GM11168 (cell line): Measurements from ENCODE around the gene CARF.

Experiments used
- in situ Hi-C: fragments of 300-500 bp; cut with MboI; formaldehyde crosslinking; loops from one replicate; pipeline ENCODE4 v1.12.0; 2022; ENCODE audit warnings: low sequenced_read_pairs; ENCODE audit not compliant: unreplicated experiment

The CARF gene

DNA sequence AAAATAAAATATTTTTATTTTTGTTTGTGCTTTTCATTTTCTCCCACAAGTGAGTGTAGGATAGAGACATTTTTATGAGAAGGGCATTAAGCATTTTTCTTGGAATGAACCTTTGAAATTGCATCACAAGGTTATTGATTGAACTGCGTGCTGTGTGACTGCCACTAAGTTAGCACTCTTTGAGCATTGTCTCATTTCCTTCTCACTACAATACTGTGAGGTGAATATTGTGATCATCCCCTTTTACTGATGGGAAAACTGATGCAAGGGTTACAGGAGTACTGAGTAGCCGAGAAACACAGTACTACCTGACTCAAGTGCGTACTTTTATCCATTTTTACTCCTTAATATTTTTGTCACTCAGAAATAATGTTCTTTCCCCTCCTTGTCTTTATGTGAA, 104.6 kb downstream of the CARF start:
- in situ Hi-C loops: no loop called here

DNA sequence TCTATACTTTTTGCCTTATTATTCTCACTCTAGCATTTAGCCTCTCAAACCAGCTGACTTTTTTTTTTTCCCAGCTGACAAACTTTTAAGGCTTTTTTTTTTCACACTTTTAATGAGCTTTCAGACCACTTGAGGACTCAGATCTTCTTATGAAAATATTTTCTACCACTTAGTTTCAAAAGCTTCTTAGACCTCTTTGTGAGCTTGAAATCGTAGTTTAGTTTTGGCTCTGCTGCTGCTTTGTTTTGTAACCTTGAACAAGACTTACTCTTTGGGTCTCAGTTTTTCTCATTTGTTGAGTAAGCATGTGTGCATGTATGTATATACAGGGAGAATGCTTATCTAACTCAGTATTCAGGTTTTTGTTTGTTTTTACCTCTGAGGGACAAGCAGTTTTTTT, 106.1 kb downstream of the CARF start:
- in situ Hi-C loops: no loop called here

DNA sequence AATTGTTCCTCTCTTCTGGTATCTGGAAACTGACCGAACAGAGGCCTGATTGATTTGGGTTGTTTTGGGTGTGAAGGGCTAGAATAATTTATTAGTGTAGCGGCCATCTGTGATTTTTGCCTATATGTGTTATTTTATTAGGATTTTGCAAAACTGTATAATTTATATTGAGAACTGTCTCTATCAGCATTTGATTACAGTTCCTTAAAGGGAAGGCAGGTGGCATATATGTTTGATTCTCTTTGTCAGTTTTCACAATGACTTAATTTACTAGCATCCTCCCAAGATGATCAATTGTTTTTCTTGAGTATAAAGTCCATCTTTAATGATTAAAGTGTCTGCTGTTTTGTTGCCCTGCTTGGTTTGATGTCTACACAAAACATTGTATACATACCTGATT, 107.1 kb downstream of the CARF start:
- in situ Hi-C loops: no loop called here

DNA sequence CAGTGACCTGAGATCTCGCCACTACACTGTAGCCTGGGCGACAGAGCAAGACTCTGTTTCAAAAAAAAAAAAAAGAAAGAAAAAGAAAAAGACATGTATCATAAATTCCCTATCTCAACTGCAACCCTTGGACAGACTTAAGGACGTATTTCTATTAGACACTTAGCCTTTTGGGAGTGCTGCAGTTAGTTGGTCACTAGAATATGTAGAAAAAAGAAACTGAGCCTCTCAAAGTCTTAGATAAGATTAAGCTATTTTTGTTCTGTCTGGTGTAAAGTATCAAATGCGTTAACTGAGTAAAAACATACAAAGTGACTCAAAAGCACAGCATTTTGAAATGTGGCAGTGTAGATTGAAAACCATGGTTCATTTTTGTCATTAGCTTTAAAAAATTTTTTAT, 109.9 kb downstream of the CARF start:
- in situ Hi-C loops: no loop called here

DNA sequence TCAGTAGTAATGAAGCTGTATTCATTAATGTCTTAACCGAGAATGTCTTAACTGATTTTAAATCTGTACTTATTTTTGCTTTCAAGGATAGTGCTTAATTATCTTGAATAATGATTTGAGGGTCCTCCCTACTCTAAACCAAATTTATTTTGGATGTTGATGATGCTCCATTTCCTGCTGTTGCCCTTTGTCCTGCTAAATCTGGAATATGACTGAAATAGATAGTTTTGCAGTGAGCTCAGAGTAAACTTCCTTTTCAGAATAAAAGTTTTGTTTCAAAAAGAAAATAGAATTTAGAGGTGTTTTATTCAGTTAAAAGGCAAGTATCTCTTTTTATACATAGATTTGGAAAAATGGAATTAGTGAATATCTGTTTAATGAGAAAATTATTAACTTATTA, 110.7 kb downstream of the CARF start:
- in situ Hi-C loops: no loop called here

DNA sequence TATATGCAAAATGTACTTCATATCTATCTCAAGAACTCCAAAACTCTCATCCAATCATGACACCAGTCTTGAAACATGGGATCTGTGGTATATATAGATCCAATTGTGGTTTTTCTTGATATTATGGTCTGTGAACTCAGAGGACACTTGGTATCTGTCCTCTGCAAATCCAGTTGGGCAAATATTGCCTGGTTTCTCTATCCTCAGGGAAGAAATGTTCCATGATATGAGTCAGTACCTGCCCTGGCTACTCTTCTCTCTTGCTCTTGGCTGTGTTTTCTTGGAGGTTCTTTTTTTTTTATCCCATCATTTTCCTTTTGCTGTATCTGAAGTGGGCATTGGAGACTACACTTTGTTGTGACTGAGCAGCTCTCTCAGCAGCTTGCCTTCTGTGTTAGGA, 113.5 kb downstream of the CARF start:
- in situ Hi-C loops: no loop called here

DNA sequence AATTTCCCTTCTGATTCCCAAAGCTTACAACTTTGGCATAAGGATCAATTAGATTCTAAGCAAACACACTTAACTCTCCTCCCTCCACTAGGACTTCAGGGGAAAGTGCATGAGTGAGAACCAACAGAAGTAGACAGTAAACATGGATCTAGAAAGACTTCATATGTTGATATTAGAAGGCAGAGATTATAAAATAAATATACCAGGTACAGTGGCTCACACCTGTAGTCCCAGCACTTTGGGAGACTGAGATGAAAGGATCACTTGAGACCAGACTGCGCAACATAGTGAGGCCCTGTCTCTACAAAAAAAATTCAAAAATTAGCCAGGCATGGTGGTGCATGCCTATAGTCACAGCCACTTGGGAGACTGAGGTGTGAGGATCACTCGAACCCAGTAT, 118.5 kb downstream of the CARF start:
- in situ Hi-C loops: no loop called here

DNA sequence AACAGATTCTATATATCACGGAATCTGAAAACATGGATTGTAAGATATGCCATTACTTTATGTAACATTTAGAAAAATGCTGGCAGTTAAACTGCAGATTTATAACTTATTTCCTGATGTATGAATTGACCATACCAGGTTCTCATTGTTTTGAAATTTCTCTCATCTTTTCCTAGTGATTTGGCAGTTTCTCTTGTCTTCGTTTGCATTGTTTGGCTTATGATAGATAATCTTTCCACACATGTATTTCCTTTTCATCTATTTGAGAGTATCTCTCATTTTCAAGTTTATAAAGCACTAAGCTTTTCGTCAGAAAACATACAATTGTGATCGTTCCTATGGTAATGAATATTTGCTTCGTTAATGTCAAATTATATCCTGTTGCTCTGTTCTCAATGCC, 118.9 kb downstream of the CARF start:
- in situ Hi-C loops: no loop called here

DNA sequence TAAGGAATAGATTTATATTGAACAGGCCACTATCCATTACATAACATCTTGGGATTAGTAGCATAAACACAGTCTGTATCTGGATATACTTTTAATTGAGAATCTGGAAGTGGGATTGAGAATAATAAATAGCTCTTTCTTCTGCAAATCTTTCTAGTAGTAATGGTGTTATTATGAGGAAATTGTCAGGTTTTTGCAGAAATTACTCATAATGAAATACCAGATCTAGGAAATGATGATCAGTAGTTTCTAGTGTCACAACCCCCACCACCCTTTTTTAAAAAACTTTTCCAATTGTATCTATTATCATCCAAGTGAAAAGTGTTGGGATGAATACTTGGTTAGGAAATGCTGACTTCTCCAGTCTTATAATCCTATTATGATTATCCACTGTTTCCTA, 121.3 kb downstream of the CARF start:
- in situ Hi-C loops: no loop called here

DNA sequence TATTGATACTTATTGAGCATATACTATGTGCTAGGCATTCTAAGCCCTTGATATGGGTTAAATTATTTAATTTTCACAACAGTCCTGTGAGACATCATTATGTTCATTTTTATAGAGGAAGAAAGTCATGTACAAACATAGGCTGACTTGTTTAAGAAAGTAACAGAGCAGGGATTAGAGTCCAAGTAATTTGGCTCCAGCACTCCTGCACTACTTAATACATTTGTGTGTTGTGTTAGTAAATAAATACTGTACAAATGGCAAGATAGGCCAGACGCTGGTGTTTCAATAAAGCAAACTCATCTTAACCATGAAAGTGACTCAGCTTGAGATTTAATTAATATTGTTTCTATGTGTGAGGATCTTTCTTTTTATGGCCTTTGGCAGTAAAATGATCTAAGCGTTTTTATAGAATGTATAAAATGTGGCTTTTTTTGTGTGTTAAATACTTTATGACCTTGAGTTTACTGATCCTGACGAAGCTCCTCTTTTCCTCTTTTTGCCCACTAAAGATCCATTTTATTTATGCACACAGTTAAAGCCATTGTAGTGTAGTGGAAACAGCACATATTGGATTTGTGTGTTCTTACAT, 123.9 kb downstream of the CARF start:
- in situ Hi-C loops: no loop called here
